Mesothelial cell of epicardium (in vitro differentiated cells): ENCODE results near the gene GMIP. TPM values are rescaled to one million over a fixed set of nuclear protein-coding genes. Genes with fewer than 3 reads are reported as not detected.
"Not testable (repeated sequence)": the region's sequence is repeated elsewhere in the genome, so short reads cannot be mapped to it uniquely, and the experiment has no call there.

Source experiments
- DNase-seq, 2 experiments: peaks; one replicate each; pipeline ENCODE4 v3.0.0; 2021; ENCODE audit warnings: low spot score in 2 of 2; ENCODE audit not compliant: unreplicated experiment in 2 of 2
- H3K27ac Mint-ChIP-seq: 2 replicates; pipeline ENCODE4 v1.8.0; 2021; ENCODE audit warnings: mixed read lengths
- H3K27me3 Mint-ChIP-seq: 2 replicates; pipeline ENCODE4 v1.8.0; 2021; ENCODE audit warnings: low read depth, mixed read lengths
- H3K36me3 Mint-ChIP-seq: 2 replicates; pipeline ENCODE4 v1.8.0; 2021; ENCODE audit warnings: mixed read lengths
- H3K4me1 Mint-ChIP-seq: 2 replicates; pipeline ENCODE4 v1.8.0; 2021; ENCODE audit warnings: mixed read lengths
- H3K4me3 Mint-ChIP-seq: 2 replicates; pipeline ENCODE4 v1.8.0; 2021; ENCODE audit warnings: mild to moderate bottlenecking, moderate library complexity, mixed read lengths
- H3K9me3 Mint-ChIP-seq: 2 replicates; pipeline ENCODE4 v1.8.0; 2021; ENCODE audit warnings: mixed read lengths
- total RNA-seq: library from RNA; stranded (reverse); gene quantifications from 3 replicates; pipeline ENCODE4 v1.2.1, GENCODE V29; 2021
- TF ChIP-seq, protein P1 (sequence below): fragments of 200-600 bp; sonication (generic); IDR thresholded peaks from one replicate; pipeline ENCODE4 v1.5.0; 2021; ENCODE audit warnings: antibody characterized with exemption; ENCODE audit not compliant: unreplicated experiment

Gene GMIP
- total RNA-seq, 1 donor from 2014 or later, result 25.1 TPM

DNA sequence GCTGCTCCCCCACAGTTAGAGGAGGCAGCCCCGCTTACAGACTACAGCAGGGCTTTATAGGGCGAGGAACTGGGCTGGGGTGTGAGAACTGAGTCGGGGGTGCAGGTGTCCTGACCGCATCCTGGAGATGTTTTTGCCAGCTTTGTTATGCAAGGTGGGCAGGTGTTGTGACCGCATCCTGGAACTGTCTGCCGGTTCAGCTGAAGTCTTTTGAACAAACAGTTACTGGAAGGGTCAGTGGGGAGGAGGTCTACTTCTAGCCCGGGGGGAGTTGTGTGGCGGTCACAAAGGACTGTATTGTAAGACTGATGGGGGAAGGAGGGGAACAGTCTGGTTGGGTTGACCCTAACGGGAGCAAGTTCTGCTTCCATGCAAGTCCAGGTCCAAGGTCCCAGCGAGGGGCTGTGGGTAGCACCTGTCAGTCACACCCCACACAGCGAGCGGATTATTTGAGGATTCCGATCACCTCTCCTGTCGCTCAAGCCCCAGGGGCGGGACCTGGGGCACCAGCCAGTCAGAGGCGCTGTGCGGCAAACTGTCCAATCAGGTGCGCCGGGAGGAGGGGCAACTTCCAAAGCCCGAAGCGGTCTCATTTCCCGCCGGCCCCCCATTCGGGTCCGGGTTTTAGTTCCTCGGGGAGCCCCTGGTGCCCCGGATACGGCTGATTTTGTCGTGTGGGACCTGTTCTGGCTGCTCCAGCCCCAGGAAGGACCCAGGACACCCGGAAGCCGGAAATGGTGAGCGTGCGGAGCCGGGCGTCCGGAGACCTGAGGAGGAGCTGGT, 25.0 kb upstream of the GMIP start, which contains the start of gene ZNF101:
Gene ZNF101 (plus strand): TSS at position 610 of the 783 bp plus-strand sequence. CDS start 125 bp downstream, at position 735.
- TF ChIP-seq, protein P1, sequence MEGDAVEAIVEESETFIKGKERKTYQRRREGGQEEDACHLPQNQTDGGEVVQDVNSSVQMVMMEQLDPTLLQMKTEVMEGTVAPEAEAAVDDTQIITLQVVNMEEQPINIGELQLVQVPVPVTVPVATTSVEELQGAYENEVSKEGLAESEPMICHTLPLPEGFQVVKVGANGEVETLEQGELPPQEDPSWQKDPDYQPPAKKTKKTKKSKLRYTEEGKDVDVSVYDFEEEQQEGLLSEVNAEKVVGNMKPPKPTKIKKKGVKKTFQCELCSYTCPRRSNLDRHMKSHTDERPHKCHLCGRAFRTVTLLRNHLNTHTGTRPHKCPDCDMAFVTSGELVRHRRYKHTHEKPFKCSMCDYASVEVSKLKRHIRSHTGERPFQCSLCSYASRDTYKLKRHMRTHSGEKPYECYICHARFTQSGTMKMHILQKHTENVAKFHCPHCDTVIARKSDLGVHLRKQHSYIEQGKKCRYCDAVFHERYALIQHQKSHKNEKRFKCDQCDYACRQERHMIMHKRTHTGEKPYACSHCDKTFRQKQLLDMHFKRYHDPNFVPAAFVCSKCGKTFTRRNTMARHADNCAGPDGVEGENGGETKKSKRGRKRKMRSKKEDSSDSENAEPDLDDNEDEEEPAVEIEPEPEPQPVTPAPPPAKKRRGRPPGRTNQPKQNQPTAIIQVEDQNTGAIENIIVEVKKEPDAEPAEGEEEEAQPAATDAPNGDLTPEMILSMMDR, result no peak
- no peaks in the 10 kb centered on the region for H3K9me3 Mint-ChIP-seq
- H3K36me3 Mint-ChIP-seq, result peaks cover 2% of the 10 kb centered on the region

DNA sequence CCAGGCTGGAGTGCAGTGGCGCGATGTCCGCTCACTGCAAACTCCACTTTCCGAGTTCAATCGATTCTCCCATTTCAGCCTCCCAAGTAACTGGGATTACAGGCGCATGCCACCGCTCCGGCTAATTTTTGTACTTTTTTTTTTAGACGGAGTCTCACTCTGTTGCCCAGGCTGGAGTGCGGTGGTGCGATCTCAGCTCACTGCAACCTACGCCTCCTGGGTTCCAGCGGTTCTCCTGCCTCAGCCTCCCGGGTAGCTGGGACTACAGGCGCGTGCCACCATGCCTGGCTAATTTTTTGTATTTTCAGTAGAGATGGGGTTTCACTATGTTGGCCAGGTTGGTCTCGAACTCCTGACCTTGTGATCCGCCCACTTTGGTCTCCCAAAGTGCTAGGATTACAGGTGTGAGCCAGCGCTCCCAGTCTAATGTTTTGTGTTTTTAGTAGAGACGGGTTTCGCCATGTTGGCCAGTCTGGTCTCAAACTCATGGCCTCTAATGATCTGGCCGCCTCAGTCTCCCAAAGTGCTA, 22.0 kb upstream of the GMIP start:
- not testable (repeated sequence) for DNase-seq, H3K4me3 Mint-ChIP-seq, H3K9me3 Mint-ChIP-seq, H3K27ac Mint-ChIP-seq, H3K27me3 Mint-ChIP-seq, H3K36me3 Mint-ChIP-seq
- peaks cover 32% of the 10 kb centered on the region for H3K4me1 Mint-ChIP-seq

More for the DNA sequence above, 25.0 kb upstream of the GMIP start, which contains the start of gene ZNF101:
- peaks cover 12% of the 10 kb centered on the region for H3K4me1 Mint-ChIP-seq
- peak within 1 kb of the TSS; percentile 86 for H3K27ac Mint-ChIP-seq
- DNase-seq, result peak; percentile 83 to 89
- H3K4me3 Mint-ChIP-seq, result peak within 1 kb of the TSS; percentile 87
- H3K27me3 Mint-ChIP-seq, result no peaks in the 10 kb centered on the region

DNA sequence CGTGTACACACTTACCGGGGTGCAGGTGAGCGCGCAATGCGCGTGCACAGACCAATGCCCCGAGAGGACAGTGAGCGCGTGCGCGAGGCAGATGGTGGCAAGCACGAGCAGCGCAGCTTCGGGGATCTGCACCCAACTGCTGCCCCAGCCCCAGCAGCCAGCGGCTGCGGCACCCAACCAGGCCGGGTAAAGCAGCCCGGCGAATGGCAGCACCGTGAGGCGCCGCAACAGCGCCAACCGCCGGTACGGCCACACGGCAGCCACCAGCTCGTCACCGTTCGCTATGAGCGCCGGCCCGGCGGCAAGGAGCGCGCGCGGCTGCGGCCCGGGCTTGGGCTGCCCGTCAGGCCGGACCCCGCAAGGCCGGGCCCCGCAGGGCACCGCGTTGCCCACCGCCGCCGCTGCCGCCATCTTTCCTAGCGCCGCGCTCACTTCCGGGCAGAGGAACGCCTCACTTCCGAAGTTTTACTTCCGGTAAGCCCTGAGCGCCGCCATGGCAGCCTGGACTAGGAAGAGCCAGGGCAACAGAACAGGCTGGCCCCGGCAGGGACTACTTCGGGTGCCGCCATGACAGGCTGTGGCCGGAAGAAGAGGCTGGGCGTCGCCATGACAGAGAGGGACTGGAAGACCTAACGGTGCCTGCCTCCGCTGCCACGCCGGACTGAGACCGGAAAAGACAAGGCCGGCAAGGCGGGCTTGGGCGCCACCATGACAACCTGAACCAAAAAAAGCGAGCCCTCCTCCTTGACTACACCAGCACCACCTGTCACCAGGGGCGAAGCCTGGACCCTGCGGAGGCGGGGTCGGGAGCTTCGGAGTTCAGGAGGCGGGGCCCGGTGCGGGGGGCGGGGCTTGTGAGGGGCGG, 20.0 kb upstream of the GMIP start, which contains the start of gene ATP13A1:
Gene ATP13A1 (minus strand): TSS at position 421 of the 865 bp plus-strand sequence. CDS start 10 bp downstream, at position 411.
- Mint-ChIP-seq H3K36me3 (peaks cover 1% of the 10 kb centered on the region), H3K9me3 (no peaks in the 10 kb centered on the region), H3K27ac (peak within 1 kb of the TSS; percentile 98), H3K4me1 (peaks cover 25% of the 10 kb centered on the region), H3K27me3 (no peaks in the 10 kb centered on the region), H3K4me3 (peak within 1 kb of the TSS; percentile 93)
- TF ChIP-seq, protein P1, result no peak
- peak; percentile 83 to 89 for DNase-seq

DNA sequence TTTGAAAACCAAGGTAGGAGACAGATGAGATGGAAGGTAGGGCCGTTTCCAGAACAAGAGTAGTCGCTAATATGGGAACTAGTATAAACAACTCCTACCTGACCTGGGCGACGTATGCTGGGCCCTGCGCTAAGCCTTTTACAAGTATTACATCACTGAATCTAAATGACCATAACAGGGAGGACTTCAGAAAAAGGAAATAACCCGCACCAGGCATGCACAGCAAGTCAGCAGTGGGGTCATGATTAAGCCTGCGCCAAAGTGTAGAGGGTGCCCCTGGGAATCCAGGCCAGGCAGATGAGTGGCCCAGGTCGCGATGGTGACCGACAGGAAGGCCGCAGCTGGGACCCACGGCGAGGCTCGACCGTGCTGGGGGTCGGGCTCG, 19.4 kb upstream of the GMIP start:
- TF ChIP-seq, protein P1, result no peak
- Mint-ChIP-seq H3K4me1 (peaks cover 20% of the 10 kb centered on the region), H3K4me3 (peak overlapping the region; percentile 93), H3K9me3 (no peaks in the 10 kb centered on the region), H3K27ac (peak overlapping the region; percentile 81), H3K27me3 (no peaks in the 10 kb centered on the region), H3K36me3 (peaks cover 6% of the 10 kb centered on the region)
- DNase-seq, result no peak

DNA sequence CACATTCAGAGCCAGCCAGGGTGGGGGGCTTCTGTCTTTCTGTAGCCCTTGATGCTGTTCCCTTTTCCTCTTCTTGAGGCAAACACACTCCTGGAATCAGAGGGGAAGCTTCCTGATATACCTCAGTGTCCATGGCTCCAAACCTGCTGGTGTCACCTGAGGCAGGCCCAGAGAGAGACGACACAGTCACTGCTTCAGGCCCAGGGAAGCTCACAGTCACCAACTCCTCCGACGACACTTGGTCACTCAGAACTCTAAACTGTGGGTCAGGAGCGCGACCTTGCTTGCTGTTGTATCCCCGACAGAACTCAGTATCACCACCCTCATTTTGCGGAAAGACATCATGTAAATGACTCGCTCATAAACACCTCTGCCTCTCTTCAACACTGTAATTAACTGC, 18.9 kb upstream of the GMIP start:
- Mint-ChIP-seq H3K4me1 (peaks cover 20% of the 10 kb centered on the region), H3K27me3 (no peaks in the 10 kb centered on the region), H3K9me3 (no peaks in the 10 kb centered on the region), H3K27ac (peak overlapping the region; percentile 81), H3K4me3 (peak overlapping the region; percentile 93), H3K36me3 (peaks cover 6% of the 10 kb centered on the region)
- DNase-seq, result no peak
- TF ChIP-seq, protein P1, result no peak
